ENCODE data around the gene GNAQ. TPM values are rescaled to one million over a fixed set of nuclear protein-coding genes. Genes with fewer than 3 reads are reported as not detected.
"Not testable (repeated sequence)": the region's sequence is repeated elsewhere in the genome, so short reads cannot be mapped to it uniquely, and the experiment has no call there.

The GNAQ gene
- total RNA-seq, 4 donors from 2014 or later, result 35.4 to 95.7 (median 52.3) TPM

DNA sequence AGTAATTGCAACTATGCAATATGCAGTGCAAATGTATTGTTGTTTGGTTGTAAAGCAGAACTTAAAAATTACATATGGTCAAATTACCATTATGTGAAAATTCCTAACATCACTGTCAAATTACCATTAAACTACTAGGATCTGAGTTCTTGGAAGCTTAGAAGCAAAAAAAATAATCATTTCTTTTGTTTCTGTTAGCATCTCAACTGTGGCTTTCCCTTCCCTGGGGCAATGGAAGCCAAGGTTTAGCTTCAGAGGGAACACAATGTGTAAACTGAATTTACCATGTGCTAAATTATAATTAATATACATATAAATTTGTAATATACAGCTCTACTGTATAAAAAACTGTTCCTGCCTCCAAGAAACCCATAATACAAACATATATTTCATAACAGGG, 159.4 kb downstream of the GNAQ start:
- no peak for DNase-seq
- Histone ChIP-seq H3K9me3 (no peaks in the 10 kb centered on the region), H3K4me1 (peaks cover 0 to 11% of the 10 kb centered on the region in 2 donors), H3K4me3 (no peak overlapping the region), H3K27me3 (no peaks in the 10 kb centered on the region), H3K36me3 (no peaks in the 10 kb centered on the region), H3K27ac (no peak overlapping the region)
- intact Hi-C loops (cut with DNase I; ENCODE audit: low total_unique reads), result no loop called here
- TF ChIP-seq POLR2A (IDR thresholded peaks at IDR 0.05), result no peak
- TF ChIP-seq, protein P1, sequence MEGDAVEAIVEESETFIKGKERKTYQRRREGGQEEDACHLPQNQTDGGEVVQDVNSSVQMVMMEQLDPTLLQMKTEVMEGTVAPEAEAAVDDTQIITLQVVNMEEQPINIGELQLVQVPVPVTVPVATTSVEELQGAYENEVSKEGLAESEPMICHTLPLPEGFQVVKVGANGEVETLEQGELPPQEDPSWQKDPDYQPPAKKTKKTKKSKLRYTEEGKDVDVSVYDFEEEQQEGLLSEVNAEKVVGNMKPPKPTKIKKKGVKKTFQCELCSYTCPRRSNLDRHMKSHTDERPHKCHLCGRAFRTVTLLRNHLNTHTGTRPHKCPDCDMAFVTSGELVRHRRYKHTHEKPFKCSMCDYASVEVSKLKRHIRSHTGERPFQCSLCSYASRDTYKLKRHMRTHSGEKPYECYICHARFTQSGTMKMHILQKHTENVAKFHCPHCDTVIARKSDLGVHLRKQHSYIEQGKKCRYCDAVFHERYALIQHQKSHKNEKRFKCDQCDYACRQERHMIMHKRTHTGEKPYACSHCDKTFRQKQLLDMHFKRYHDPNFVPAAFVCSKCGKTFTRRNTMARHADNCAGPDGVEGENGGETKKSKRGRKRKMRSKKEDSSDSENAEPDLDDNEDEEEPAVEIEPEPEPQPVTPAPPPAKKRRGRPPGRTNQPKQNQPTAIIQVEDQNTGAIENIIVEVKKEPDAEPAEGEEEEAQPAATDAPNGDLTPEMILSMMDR (IDR thresholded peaks at IDR 0.05), result no peak

DNA sequence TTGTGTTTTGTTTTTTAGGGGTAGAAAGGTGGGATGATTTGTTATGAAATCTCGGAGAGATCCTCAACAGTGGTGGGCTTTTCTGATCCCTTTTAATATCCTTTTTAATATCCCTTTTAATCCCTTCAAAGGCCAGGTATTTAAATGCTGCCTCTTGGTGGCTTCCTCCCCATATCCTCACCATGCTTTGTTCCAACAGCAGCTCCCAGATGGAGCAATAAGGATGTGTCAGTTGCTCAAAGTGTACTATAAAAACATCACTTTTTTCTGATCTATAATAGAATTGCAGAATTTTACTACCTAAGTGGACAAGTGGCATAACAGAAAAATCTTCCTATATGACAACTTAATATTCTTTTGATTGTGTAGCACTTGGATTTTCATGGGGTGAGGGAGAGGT, 160.1 kb downstream of the GNAQ start:
- Histone ChIP-seq H3K4me1 (peaks cover 0 to 6% of the 10 kb centered on the region in 2 donors), H3K27ac (no peak overlapping the region), H3K27me3 (no peaks in the 10 kb centered on the region), H3K4me3 (no peak overlapping the region), H3K9me3 (no peaks in the 10 kb centered on the region), H3K36me3 (no peaks in the 10 kb centered on the region)
- no peak for TF ChIP-seq POLR2A (IDR thresholded peaks at IDR 0.05)
- TF ChIP-seq, protein P1 (IDR thresholded peaks at IDR 0.05), result no peak
- intact Hi-C loops (cut with DNase I; ENCODE audit: low total_unique reads), result no loop called here
- DNase-seq, result no peak

DNA sequence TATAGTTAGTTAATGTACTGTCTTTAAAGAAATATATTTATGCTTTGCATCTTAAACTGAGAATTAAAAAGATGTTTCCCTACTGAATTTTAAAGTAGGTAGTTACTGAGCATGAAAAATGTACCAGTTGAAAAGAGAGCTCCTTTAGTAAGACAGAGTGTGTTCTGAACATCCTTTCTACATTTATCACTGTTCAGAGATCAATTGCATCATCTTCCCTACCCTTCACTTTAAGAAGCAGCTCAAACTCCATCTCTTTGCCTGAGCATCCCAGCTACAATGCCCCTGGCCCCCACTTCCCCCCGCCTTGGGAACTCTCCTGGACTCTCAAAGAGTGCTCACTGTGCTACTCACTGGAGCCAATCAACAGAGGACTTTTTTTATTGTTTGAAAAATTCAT, 164.7 kb downstream of the GNAQ start:
- H3K27me3 ChIP-seq, result no peaks in the 10 kb centered on the region
- intact Hi-C loops (cut with DNase I; ENCODE audit: low total_unique reads), result no loop called here
- H3K4me3 ChIP-seq, result no peak overlapping the region
- no peak for DNase-seq
- no peaks in the 10 kb centered on the region for H3K36me3 ChIP-seq
- H3K27ac ChIP-seq, result no peak overlapping the region
- no peaks in the 10 kb centered on the region for H3K9me3 ChIP-seq
- H3K4me1 ChIP-seq, result no peaks in the 10 kb centered on the region
- TF ChIP-seq POLR2A (IDR thresholded peaks at IDR 0.05), result no peak
- TF ChIP-seq, protein P1 (IDR thresholded peaks at IDR 0.05), result no peak

DNA sequence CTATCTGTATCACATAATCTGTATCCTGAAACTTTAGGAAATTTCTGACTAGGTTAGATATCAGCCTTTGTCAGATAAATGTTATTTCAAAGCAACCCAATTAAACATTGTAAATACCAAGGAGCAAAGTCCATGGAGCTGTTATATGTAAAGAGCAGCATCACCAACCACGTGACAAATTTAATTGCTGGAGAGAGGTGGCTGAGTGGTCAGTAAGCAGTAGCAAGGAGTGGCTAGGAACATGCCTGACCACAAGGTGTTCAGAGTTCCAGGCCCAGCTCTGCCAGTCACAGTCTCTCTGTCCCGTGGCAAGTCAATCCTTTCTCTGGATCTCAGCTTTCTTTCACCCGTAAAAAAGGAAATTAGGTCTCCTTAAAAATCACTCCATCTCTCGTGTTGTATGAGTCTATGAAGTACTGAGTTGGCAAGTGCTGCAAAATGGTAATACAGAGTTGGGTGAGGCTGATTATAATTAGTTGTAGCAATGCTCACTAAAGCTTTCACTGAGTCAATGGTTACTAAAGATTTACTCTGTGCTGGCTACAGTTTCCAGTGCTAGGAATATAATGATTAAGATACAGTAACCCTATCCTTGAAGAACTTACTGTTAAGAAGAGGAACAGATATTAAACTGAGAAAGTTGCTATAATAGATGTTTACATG, 166.1 kb downstream of the GNAQ start:
- intact Hi-C loops (cut with DNase I; ENCODE audit: low total_unique reads), result no loop called here
- no peak for DNase-seq
- no peaks in the 10 kb centered on the region for H3K27me3 ChIP-seq
- no peaks in the 10 kb centered on the region for H3K9me3 ChIP-seq
- TF ChIP-seq, protein P1 (IDR thresholded peaks at IDR 0.05), result no peak
- TF ChIP-seq POLR2A (IDR thresholded peaks at IDR 0.05), result no peak
- H3K36me3 ChIP-seq, result no peaks in the 10 kb centered on the region
- no peaks in the 10 kb centered on the region for H3K4me1 ChIP-seq
- no peak overlapping the region for H3K27ac ChIP-seq
- no peak overlapping the region for H3K4me3 ChIP-seq

DNA sequence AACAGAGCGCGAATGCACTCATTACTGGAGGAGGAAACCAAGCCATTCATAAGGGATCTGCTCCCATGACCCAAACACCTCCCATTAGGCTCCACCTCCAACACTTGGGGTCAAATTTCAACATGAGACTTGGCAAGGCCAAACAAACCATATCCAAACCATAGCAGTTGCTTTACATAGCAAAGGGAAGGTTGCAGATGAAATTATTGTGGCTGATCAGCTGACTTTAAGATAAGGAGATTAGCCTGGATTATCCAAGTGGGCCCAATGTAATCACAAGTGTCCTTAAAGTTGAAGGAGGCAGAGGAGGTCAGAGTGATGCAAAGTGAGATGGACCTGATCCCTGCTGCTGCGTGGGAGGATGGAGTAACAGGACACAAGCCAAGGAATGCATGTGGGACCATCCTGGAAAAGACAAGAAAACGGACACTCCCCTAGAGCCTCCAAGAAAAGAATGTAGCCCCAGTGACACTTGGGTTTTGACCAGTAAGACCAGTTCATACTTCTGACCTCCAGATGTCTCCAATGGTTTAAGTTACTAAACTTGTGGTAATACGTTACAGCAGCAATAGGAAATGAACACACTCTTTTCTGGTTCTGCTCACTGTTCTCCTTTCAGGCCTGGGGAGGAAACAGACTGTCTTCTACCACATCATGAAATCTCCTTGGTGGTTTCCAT, 167.3 kb downstream of the GNAQ start:
- intact Hi-C loops (cut with DNase I; ENCODE audit: low total_unique reads), result no loop called here
- no peak for TF ChIP-seq POLR2A (IDR thresholded peaks at IDR 0.05)
- TF ChIP-seq, protein P1 (IDR thresholded peaks at IDR 0.05), result no peak
- Histone ChIP-seq H3K27ac (no peak overlapping the region), H3K4me3 (no peak overlapping the region), H3K27me3 (no peaks in the 10 kb centered on the region), H3K4me1 (no peaks in the 10 kb centered on the region), H3K9me3 (no peaks in the 10 kb centered on the region), H3K36me3 (no peaks in the 10 kb centered on the region)
- DNase-seq, result peak in 1 of 2 donors; percentile 28

DNA sequence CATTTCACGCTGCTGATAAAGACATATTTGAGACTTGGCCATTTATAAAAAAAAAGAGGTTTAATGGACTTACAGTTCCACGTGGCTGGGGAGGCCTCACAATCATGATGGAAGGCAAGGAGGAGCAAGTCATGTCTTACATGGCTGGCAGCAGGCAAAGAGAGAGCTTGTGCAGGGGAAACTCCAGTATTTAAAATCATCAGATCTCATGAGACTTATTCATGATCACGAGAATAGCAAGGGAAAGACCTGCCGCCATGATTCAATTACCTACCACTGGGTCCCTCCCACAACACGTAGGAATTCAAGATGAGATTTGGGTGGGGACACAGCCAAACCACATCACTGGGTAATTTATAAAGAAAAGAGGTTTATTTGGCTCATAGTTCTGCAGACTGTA, 168.0 kb downstream of the GNAQ start:
- H3K4me3 ChIP-seq; H3K27ac ChIP-seq; H3K4me1 ChIP-seq; DNase-seq; H3K36me3 ChIP-seq; intact Hi-C loops (cut with DNase I; ENCODE audit: low total_unique reads); H3K9me3 ChIP-seq; H3K27me3 ChIP-seq: not testable (repeated sequence)

DNA sequence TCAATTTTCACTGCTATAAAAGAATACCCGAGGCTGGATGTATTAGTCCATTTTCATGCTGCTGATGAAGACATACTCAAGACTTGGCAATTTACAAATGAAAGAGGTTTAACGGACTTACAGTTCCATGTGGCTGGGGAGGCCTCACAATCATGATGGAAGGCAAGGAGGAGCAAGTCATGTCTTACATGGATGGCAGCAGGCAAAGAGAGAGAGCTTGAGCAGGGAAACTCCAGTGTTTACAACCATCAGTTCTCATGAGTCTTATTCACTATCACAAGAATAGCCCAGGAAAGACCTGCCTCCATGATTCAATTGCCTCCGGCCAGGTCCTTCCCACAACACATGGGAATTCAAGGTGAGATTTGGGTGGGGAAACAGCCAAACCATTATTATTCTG, 170.7 kb downstream of the GNAQ start:
- H3K36me3 ChIP-seq; H3K27ac ChIP-seq; H3K4me3 ChIP-seq; H3K27me3 ChIP-seq; H3K4me1 ChIP-seq; DNase-seq; intact Hi-C loops (cut with DNase I; ENCODE audit: low total_unique reads); H3K9me3 ChIP-seq: not testable (repeated sequence)
